ENCODE data around the gene TANGO2.

TANGO2 gene

DNA sequence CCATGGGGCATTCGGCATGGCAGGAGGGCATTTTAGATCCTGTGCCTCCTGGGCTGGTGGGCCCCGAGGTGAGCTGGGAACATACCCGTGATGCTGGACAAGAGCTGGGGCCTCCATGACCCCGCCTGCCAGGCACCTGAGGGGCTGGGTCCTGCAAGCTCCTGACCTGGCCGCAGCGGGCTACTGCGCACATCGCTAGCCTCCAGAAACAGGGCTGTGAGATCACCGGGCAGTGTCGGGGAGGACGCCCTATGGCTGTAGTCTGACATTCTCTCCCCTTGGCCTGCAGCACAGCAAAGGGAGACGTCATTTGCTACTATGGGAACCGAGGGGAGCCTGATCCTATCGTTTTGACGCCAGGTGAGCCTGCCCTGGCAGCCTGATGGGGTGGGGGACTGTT is 34.7 kb downstream of the TANGO2 start:
- Histone ChIP-seq H3K4ac (ENCODE audit: low read depth, low read length) (no peak overlapping the region), H3K9ac (ENCODE audit: low read length) (peak overlapping the region; percentile 22), H3K79me1 (ENCODE audit: low read length) (no peaks in the 10 kb centered on the region), H4K8ac (ENCODE audit: low read depth, low read length) (no peak overlapping the region), H2AK5ac (ENCODE audit: low read length) (no peak overlapping the region), H3K18ac (ENCODE audit: low read length) (no peak overlapping the region), H3K4me2 (ENCODE audit: low read length) (no peak overlapping the region), H3K9me3 (ENCODE audit: insufficient read depth, low read depth, low read length) (no peaks in the 10 kb centered on the region), H3K4me3 (ENCODE audit: low read depth, low read length) (no peak overlapping the region), H2BK5ac (ENCODE audit: low read depth, low read length, poor library complexity) (no peak overlapping the region), H2BK12ac (ENCODE audit: low read length) (no peak overlapping the region), H3K23ac (ENCODE audit: low read length) (no peak overlapping the region), H3K36me3 (ENCODE audit: control insufficient read depth in 1 of 2, insufficient read depth in 2 of 2, low read length in 2 of 2) (peaks cover 44 to 48% of the 10 kb centered on the region in 2 experiments), H3K4me1 (ENCODE audit: control insufficient read depth in 1 of 2, insufficient read depth in 2 of 2, low read length in 2 of 2) (no peaks in the 10 kb centered on the region), H4K12ac (ENCODE audit: low read depth, low read length) (no peak overlapping the region), H3K14ac (ENCODE audit: low read length) (no peak overlapping the region), H3K27ac (ENCODE audit: low read depth, low read length) (no peak overlapping the region), H2AFZ (ENCODE audit: insufficient read depth, low read length, poor library complexity) (no peak overlapping the region), H3K79me2 (ENCODE audit: control insufficient read depth, insufficient read depth, low read length, poor library complexity) (no peaks in the 10 kb centered on the region), H4K91ac (ENCODE audit: low read depth, low read length) (no peak overlapping the region), H2BK120ac (ENCODE audit: insufficient read depth, low read length, poor library complexity) (no peak overlapping the region), H3K27me3 (ENCODE audit: insufficient read depth, low read length) (no peaks in the 10 kb centered on the region)
- DNase-seq = no peak
- WGBS (ENCODE audit: extremely low coverage, insufficient coverage, insufficient read length) = no CpG with 5 or more reads among the region's 15 CpGs

GRCh38 chr22:20056161-20056560 is 35.3 kb downstream of the TANGO2 start:
- Histone ChIP-seq H2BK120ac (ENCODE audit: insufficient read depth, low read length, poor library complexity) (no peak overlapping the region), H2AFZ (ENCODE audit: insufficient read depth, low read length, poor library complexity) (no peak overlapping the region), H3K4ac (ENCODE audit: low read depth, low read length) (no peak overlapping the region), H4K12ac (ENCODE audit: low read depth, low read length) (no peak overlapping the region), H3K27me3 (ENCODE audit: insufficient read depth, low read length) (no peaks in the 10 kb centered on the region), H4K91ac (ENCODE audit: low read depth, low read length) (no peak overlapping the region), H4K8ac (ENCODE audit: low read depth, low read length) (no peak overlapping the region), H3K27ac (ENCODE audit: low read depth, low read length) (no peak overlapping the region), H3K23ac (ENCODE audit: low read length) (no peak overlapping the region), H3K14ac (ENCODE audit: low read length) (no peak overlapping the region), H3K9me3 (ENCODE audit: insufficient read depth, low read depth, low read length) (no peaks in the 10 kb centered on the region), H3K18ac (ENCODE audit: low read length) (no peak overlapping the region), H2BK12ac (ENCODE audit: low read length) (no peak overlapping the region), H2BK5ac (ENCODE audit: low read depth, low read length, poor library complexity) (no peak overlapping the region), H3K4me3 (ENCODE audit: low read depth, low read length) (no peak overlapping the region), H3K36me3 (ENCODE audit: control insufficient read depth in 1 of 2, insufficient read depth in 2 of 2, low read length in 2 of 2) (peaks cover 47 to 50% of the 10 kb centered on the region in 2 experiments), H2AK5ac (ENCODE audit: low read length) (no peak overlapping the region), H3K9ac (ENCODE audit: low read length) (no peak overlapping the region), H3K4me2 (ENCODE audit: low read length) (no peak overlapping the region), H3K4me1 (ENCODE audit: control insufficient read depth in 1 of 2, insufficient read depth in 2 of 2, low read length in 2 of 2) (no peaks in the 10 kb centered on the region), H3K79me1 (ENCODE audit: low read length) (no peaks in the 10 kb centered on the region), H3K79me2 (ENCODE audit: control insufficient read depth, insufficient read depth, low read length, poor library complexity) (no peaks in the 10 kb centered on the region)
- no peak for DNase-seq
- WGBS (ENCODE audit: extremely low coverage, insufficient coverage, insufficient read length) = no CpG with 5 or more reads among the region's 10 CpGs

- Histone ChIP-seq H3K4me1 (ENCODE audit: control insufficient read depth in 1 of 2, insufficient read depth in 2 of 2, low read length in 2 of 2) (no peaks in the 10 kb centered on the region), H2AFZ (ENCODE audit: insufficient read depth, low read length, poor library complexity) (no peak overlapping the region), H2AK5ac (ENCODE audit: low read length) (no peak overlapping the region), H3K4me3 (ENCODE audit: low read depth, low read length) (no peak overlapping the region), H3K79me2 (ENCODE audit: control insufficient read depth, insufficient read depth, low read length, poor library complexity) (no peaks in the 10 kb centered on the region), H2BK12ac (ENCODE audit: low read length) (no peak overlapping the region), H4K12ac (ENCODE audit: low read depth, low read length) (no peak overlapping the region), H3K79me1 (ENCODE audit: low read length) (no peaks in the 10 kb centered on the region), H3K27me3 (ENCODE audit: insufficient read depth, low read length) (no peaks in the 10 kb centered on the region), H4K91ac (ENCODE audit: low read depth, low read length) (no peak overlapping the region), H3K27ac (ENCODE audit: low read depth, low read length) (no peak overlapping the region), H3K36me3 (ENCODE audit: control insufficient read depth in 1 of 2, insufficient read depth in 2 of 2, low read length in 2 of 2) (peaks cover 53 to 56% of the 10 kb centered on the region in 2 experiments), H3K18ac (ENCODE audit: low read length) (no peak overlapping the region), H3K9ac (ENCODE audit: low read length) (no peak overlapping the region), H2BK120ac (ENCODE audit: insufficient read depth, low read length, poor library complexity) (no peak overlapping the region), H3K4ac (ENCODE audit: low read depth, low read length) (no peak overlapping the region), H4K8ac (ENCODE audit: low read depth, low read length) (no peak overlapping the region), H3K4me2 (ENCODE audit: low read length) (no peak overlapping the region), H3K23ac (ENCODE audit: low read length) (no peak overlapping the region), H2BK5ac (ENCODE audit: low read depth, low read length, poor library complexity) (no peak overlapping the region), H3K14ac (ENCODE audit: low read length) (no peak overlapping the region), H3K9me3 (ENCODE audit: insufficient read depth, low read depth, low read length) (no peaks in the 10 kb centered on the region)
- no peak for DNase-seq
- whole genome bisulfite sequencing (ENCODE audit: extremely low coverage, insufficient coverage, insufficient read length) = no CpG with 5 or more reads among the region's 16 CpGs
Measured at GRCh38 chr22:20056696-20057386, 35.9 kb downstream of the TANGO2 start.

DNA sequence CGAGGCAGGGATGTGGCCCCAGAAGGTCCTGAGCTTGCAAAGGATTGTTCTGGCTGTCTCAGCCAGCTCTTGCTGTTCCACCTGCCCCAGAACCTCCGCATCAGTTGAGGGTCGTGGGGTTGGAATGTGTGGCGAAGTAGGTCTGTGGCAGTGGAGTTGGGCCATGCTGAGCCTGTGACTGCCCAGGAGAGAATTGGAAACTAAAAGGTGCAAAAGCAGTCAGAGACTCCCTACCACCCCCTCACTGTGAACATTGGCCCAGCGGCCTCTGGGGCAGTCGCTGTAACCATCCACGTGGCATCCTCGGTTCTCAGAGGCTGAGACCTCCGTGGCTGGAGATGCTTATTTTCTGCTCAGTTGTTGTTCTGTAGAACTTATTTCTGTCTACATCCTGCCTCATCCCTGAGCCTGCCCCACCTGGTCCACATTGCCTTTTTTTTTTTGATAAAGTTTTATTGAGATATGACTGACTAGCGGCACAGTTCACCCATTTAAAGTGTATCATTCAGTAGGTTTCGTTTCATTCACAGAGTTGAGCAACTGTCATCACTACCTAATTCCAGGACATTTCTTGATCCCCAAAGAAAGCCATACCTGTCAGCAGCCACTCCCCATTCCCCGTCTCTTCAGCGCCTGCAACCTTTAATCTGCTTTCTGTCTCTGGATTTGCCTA is 36.8 kb downstream of the TANGO2 start:
- H3K79me2 ChIP-seq (ENCODE audit: control insufficient read depth, insufficient read depth, low read length, poor library complexity) = no peaks in the 10 kb centered on the region
- H3K23ac ChIP-seq (ENCODE audit: low read length) = no peak overlapping the region
- H3K9ac ChIP-seq (ENCODE audit: low read length) = no peak overlapping the region
- H4K8ac ChIP-seq (ENCODE audit: low read depth, low read length) = no peak overlapping the region
- DNase-seq = no peak
- H3K27me3 ChIP-seq (ENCODE audit: insufficient read depth, low read length) = no peaks in the 10 kb centered on the region
- H3K4me3 ChIP-seq (ENCODE audit: low read depth, low read length) = no peak overlapping the region
- no peak overlapping the region for H3K14ac ChIP-seq (ENCODE audit: low read length)
- no peaks in the 10 kb centered on the region for H3K79me1 ChIP-seq (ENCODE audit: low read length)
- H3K4me1 ChIP-seq (ENCODE audit: control insufficient read depth in 1 of 2, insufficient read depth in 2 of 2, low read length in 2 of 2) = peaks cover 4% of the 10 kb centered on the region in 2 experiments
- H2BK5ac ChIP-seq (ENCODE audit: low read depth, low read length, poor library complexity) = no peak overlapping the region
- no peak overlapping the region for H2AK5ac ChIP-seq (ENCODE audit: low read length)
- WGBS (ENCODE audit: extremely low coverage, insufficient coverage, insufficient read length) = no CpG with 5 or more reads among the region's 13 CpGs
- H3K4me2 ChIP-seq (ENCODE audit: low read length) = no peak overlapping the region
- H3K27ac ChIP-seq (ENCODE audit: low read depth, low read length) = no peak overlapping the region
- H4K12ac ChIP-seq (ENCODE audit: low read depth, low read length) = no peak overlapping the region
- H3K18ac ChIP-seq (ENCODE audit: low read length) = no peak overlapping the region
- no peak overlapping the region for H2BK12ac ChIP-seq (ENCODE audit: low read length)
- H3K9me3 ChIP-seq (ENCODE audit: insufficient read depth, low read depth, low read length) = no peaks in the 10 kb centered on the region
- no peak overlapping the region for H2BK120ac ChIP-seq (ENCODE audit: insufficient read depth, low read length, poor library complexity)
- no peak overlapping the region for H2AFZ ChIP-seq (ENCODE audit: insufficient read depth, low read length, poor library complexity)
- no peak overlapping the region for H4K91ac ChIP-seq (ENCODE audit: low read depth, low read length)
- no peak overlapping the region for H3K4ac ChIP-seq (ENCODE audit: low read depth, low read length)
- H3K36me3 ChIP-seq (ENCODE audit: control insufficient read depth in 1 of 2, insufficient read depth in 2 of 2, low read length in 2 of 2) = peaks cover 48 to 53% of the 10 kb centered on the region in 2 experiments
